GM19099 (cell line): Measurements from ENCODE around the gene HDAC1.

Source experiments
- POLR2A ChIP-seq: IDR thresholded peaks from 3 replicates; pipeline ENCODE4 v1.6.1; 2011; ENCODE audit warnings: low read depth; ENCODE audit not compliant: insufficient read length; ENCODE audit errors: extremely low read depth

Gene HDAC1

DNA sequence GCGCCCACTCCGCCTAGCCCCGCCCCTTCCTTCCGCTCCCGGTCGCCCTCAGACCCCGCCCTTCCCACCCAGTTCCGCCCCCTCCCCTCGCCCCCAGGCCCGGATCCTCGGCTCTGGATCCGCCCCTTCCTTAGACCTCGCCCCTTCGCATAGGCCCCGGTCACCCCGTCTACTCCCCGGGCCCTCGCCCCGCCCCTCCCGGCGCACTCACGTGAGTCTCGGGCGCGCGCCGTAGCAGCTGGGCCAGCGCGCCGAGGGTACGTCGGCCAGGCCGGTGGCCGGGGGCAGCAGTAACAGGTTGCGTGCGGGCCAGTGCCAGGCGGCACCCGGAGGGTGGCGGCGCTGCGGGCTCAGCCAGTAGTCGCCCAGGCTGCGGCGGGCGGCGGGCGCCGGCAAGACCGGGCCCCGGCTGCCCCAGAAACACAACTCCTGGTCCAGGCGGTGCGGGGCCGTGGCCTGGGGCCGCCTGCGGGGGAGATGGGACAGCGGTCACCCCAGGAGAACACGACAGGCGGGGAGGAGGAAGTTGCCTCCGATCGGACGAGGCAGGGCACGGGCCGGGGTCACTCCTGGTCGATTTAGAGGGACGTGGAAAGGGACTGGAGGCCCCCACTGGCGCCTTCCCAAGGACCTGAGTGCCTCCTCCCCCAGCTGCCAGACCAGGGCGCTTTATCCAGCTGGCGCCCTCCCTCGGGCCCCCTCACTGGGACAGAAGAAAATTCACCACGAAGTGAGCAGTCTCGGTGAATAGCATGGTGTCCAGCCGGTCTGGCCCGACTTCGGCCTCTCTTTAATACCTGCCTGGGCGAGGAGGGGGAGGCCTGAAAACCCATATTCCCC is 59.7 kb downstream of the HDAC1 start:
- peak; percentile 80 for TF ChIP-seq POLR2A

- TF ChIP-seq POLR2A: no peak
These were observed 60.4 kb downstream of the HDAC1 start for GRCh38 chr1:32352239-32352745.

DNA sequence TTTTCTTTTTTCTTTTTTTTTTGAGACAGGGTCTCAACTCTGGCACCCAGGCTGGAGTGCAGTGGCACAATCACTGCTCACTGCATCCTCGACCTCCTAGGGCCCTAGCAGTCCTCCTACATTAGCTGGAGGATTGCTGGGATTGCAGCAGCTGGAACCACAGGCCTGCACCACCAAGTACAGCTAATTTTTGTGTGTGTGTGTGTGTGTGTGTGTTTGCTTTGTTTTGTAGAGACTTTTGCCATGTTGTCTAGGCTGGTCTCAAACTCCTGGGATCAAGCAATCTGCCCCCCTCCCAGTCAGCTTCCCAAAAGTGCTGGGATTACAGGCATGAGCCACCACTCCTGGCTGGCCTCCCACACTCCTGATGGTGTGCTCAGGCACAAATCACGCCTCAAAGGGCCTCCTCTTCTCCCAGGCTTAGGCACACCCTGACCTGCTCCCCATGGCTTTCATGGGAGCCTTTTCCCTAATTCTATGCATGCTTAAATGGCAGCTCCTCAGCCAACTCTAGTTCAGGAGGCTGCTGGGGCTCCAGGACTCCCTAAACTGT is 61.0 kb downstream of the HDAC1 start:
- TF ChIP-seq POLR2A: no peak

- no peak for TF ChIP-seq POLR2A
These were observed 61.5 kb downstream of the HDAC1 start for GRCh38 chr1:32353431-32353830.

DNA sequence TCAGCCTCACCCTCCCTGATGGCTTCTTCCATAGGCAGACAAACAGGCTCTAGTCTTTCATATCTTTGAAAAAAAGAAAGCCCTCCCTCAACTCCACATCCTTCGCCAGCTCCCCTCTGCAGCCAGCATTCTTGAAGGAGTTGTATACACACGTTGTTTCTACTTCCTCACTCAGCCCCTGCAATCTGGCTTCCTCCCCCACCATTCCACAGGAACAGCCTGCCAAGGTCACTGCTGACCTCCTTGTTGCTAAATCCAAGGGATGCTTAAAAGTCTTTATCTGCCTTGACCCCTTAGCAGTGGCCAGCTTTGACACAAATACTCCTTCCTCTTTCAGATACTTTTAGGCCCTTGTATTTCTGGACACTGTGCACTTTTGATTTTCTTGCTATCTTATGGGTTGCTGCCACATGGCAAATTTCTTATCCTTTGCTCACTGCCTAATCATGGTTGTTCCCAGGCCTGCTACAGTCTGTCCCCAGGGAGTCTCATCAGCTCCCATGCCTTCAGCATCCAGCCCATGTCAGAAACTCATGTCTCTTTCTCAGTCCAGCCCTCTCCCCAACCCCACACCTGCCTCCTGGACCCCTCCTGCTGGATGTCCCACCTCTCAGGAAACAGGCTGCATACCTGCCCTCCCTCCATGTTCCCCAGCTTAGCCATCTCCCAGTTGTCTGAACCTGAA is 62.1 kb downstream of the HDAC1 start:
- no peak for TF ChIP-seq POLR2A

GRCh38 chr1:32356478-32356877 is 64.6 kb downstream of the HDAC1 start:
- no peak for TF ChIP-seq POLR2A

DNA sequence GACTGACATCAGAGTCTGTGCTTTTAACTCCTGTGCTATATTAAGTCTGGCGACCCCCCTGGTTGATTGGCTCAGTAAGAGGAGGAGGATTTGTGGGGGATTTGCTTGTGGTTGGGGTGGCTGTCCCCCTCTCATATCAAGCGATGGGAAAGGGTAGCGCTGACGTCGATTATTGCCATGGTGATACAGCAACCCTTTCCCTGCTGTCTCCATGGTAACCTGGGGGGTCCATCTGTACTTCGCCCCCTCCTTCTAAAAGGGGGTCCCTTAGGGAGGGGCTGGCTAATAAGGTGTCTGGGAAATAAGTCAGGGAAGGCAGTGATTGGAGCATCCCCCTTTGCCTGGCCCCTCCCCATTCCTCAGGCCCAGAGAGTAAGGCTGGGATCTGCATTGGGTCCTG is 65.7 kb downstream of the HDAC1 start:
- no peak for TF ChIP-seq POLR2A

DNA sequence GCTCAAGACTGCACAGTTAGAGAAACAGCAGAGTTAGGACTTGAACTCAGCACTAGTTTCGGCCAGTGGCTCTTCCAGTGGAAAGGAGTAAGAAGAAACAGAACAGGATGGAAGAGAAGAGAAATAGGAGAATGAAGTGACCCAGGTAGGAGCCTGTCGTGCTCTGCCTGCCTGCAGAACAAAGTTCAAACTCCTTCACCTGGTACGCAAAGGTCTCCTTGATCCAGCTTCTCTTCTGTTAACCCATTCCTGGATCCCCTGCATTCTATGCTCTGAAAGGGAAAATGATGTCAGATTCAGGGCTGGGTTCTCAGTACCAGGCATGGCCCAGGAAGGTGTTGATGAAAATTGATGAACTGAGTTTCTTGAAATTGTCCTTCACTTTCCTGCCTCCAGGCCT is 66.6 kb downstream of the HDAC1 start:
- no peak for TF ChIP-seq POLR2A

- no peak for TF ChIP-seq POLR2A
These were observed 69.4 kb downstream of the HDAC1 start for GRCh38 chr1:32361308-32361673.

DNA sequence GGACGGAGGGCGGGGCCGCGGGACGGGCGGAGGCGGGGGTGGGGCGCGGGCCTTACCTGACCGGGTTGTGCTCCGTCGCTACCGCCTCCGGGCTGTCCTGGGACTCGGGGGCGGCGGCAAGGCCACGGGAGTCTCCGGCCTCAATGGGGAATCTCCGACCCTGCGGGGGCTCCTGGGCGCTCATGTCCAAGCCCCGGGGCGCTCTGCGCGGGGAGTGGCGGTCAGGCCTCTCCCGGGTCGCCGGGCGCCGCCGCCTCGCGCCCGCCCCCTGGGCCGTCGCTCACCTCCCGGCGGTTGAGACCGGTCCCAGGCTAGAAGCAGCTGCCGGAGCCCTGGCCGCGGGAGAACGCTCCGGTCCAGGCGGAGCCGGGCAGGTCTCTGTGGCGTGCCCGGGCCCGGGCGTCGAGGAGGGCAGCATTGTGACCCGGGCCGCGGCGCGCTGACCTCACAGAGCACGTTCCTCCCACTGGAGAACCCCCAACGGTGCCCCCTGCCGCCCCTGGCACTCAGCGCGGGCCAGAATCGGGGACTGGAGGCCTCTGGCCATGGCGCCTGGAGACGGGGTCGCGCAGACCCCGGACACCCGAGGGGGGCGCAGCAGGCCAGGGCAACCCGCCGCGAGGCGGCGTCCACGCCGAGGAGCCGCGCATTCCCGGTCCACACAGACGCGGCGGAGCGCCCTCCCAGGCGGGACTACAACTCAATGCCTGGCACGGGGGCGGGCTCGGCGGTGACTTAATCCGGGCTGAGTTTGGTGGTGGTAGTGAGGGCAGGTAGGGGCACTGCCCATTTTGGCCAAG is 70.0 kb downstream of the HDAC1 start:
- no peak for TF ChIP-seq POLR2A

DNA sequence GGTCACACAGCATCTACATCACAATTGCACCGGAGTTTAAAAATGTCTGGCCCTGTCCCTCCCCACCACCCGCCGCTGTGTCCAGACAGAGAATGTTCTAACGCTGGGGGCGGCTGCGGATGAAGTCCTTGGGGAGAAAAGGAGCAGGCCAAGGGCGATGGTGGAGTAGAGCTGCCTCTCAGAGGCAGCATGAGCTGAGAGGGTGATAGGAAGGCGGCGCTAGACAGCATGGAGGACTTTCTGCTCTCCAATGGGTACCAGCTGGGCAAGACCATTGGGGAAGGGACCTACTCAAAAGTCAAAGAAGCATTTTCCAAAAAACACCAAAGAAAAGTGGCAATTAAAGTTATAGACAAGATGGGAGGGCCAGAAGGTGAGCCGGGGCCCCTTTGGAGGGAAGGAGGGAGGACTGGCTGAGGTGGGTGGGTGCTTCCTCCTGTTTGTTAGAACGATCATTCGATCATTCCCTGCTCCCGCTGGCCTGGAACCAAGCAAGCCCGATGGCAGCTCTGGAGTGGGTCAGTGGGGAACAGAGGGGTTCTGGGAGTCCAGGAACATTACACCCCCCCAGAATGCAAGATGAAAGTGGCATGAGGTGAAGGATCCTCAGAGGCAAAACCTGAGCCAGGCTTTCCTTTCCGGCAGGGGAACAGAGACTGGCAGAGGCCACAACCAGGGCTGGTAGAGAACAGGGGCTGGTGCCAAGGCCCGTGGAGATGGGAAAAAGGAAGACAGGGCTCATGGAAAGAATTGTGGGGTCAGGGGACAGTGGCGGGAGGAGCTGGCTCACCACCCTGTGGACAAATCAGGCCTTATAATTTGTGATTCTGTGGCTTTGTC is 70.8 kb downstream of the HDAC1 start, which contains the start of the genes FAM229A and TSSK3:
Gene FAM229A (minus strand): TSS at position 12 of the 840 bp plus-strand sequence. CDS start 394 bp downstream, outside the sequence.
Gene TSSK3 (plus strand): TSS at position 66 of the 840 bp plus-strand sequence. CDS start 163 bp downstream, at position 229.
- TF ChIP-seq POLR2A: no peak

GRCh38 chr1:32363713-32364112 is 71.8 kb downstream of the HDAC1 start:
- TF ChIP-seq POLR2A: no peak

- TF ChIP-seq POLR2A: no peak
These were observed 73.0 kb downstream of the HDAC1 start for GRCh38 chr1:32364836-32365235.

DNA sequence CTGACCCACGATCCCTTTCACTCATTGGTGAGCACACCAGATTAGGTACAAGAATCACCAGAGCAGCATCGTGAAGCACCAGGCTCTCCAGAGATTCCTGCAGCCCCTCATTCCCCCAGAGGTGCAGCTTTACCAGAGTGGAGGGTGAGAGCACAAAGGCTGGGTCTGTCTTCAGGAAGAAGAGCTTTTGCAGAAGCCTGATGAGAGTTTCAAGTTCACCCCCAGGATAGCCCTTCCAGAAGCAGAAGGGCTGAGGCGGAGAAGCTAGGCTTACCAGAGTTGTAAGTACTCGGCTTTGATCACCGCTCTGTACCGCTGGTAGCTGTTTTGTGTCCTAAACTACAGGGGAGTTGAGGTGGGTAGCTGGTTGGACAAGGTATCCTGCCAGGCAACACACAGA is 73.6 kb downstream of the HDAC1 start:
- TF ChIP-seq POLR2A: no peak
